GM18858 (cell line): Measurements from ENCODE around the gene COL4A1.

Experiments used
- ATAC-seq: cut with Tn5 transposase; IDR thresholded peaks from one replicate; pipeline ENCODE4 v1.9.1; 2021; ENCODE audit not compliant: unreplicated experiment

COL4A1 gene

GRCh38 chr13:110306960-110307766, at the start of gene COL4A1, which contains the start of gene COL4A2:
Gene COL4A1, minus strand, starts transcription at chr13:110307157. Its CDS starts 130 bp downstream, at chr13:110307027.
Gene COL4A2, plus strand, starts transcription at chr13:110307284. Its CDS starts 620 bp downstream, at chr13:110307904.
- no peak for ATAC-seq

GRCh38 chr13:110356362-110356761, 49.4 kb upstream of the COL4A1 start:
- no peak for ATAC-seq

GRCh38 chr13:110354715-110355473, 47.9 kb upstream of the COL4A1 start:
- ATAC-seq: no peak

GRCh38 chr13:110354123-110354627, 47.2 kb upstream of the COL4A1 start:
- no peak for ATAC-seq

GRCh38 chr13:110353339-110353977, 46.5 kb upstream of the COL4A1 start:
- no peak for ATAC-seq

- ATAC-seq: no peak
These were observed 45.8 kb upstream of the COL4A1 start for GRCh38 chr13:110352735-110353134.

GRCh38 chr13:110351636-110352420, 44.9 kb upstream of the COL4A1 start:
- no peak for ATAC-seq

- no peak for ATAC-seq
These were observed 43.6 kb upstream of the COL4A1 start for GRCh38 chr13:110350509-110350908.

GRCh38 chr13:110350049-110350448, 43.1 kb upstream of the COL4A1 start:
- no peak for ATAC-seq

- no peak for ATAC-seq
These were observed 42.3 kb upstream of the COL4A1 start for GRCh38 chr13:110349239-110349638.

GRCh38 chr13:110348309-110349105, 41.5 kb upstream of the COL4A1 start:
- no peak for ATAC-seq

- no peak for ATAC-seq
These were observed 40.8 kb upstream of the COL4A1 start for GRCh38 chr13:110347535-110348308.

GRCh38 chr13:110347088-110347487, 40.1 kb upstream of the COL4A1 start:
- ATAC-seq: no peak

- no peak for ATAC-seq
These were observed 39.7 kb upstream of the COL4A1 start for GRCh38 chr13:110346661-110347067.

GRCh38 chr13:110345701-110346100, 38.7 kb upstream of the COL4A1 start:
- no peak for ATAC-seq

- no peak for ATAC-seq
These were observed 38.3 kb upstream of the COL4A1 start for GRCh38 chr13:110345266-110345665.

GRCh38 chr13:110344320-110344719, 37.4 kb upstream of the COL4A1 start:
- ATAC-seq: no peak

- ATAC-seq: no peak
These were observed 36.4 kb upstream of the COL4A1 start for GRCh38 chr13:110343241-110343865.

GRCh38 chr13:110342474-110342873, 35.5 kb upstream of the COL4A1 start:
- no peak for ATAC-seq
